Measurements from ENCODE around the gene RRP7A. TPM values are rescaled to one million over a fixed set of nuclear protein-coding genes. Genes with fewer than 3 reads are reported as not detected.
"Not testable (repeated sequence)": the region's sequence is repeated elsewhere in the genome, so short reads cannot be mapped to it uniquely, and the experiment has no call there.

Gene RRP7A
- total and polyA plus RNA-seq, 8 donors: 7.4 to 21.5 (median 17.5) TPM

- WGBS, 2 donors: 35 to 38% methylated on average over 8 of the region's 8 CpGs
- Histone ChIP-seq H3K9me3 (no peaks in the 10 kb centered on the region), H3K36me3 (no peaks in the 10 kb centered on the region), H3K27me3 (no peaks in the 10 kb centered on the region), H3K4me3 (no peak overlapping the region), H3K27ac (no peak overlapping the region), H3K4me1 (peaks cover 0 to 6% (median 0%) of the 10 kb centered on the region in 3 donors)
- ATAC-seq (peak in 3 of 4 donors; percentile 14 to 57 (median 37)), DNase-seq (no peak), FAIRE-seq (no peak)
- TF ChIP-seq CTCF (IDR thresholded peaks at IDR 0.05): no peak
- intact Hi-C loops (cut with DNase I): no loop called here
Measured at GRCh38 chr22:42562279-42562678, 42.7 kb upstream of the RRP7A start.

GRCh38 chr22:42561856-42562255 lies 42.3 kb upstream of the RRP7A start:
- peaks cover 0 to 6% (median 0%) of the 10 kb centered on the region in 3 donors for H3K4me1 ChIP-seq
- no peak for DNase-seq
- no peaks in the 10 kb centered on the region for H3K27me3 ChIP-seq
- intact Hi-C loops (cut with DNase I): no loop called here
- TF ChIP-seq CTCF (IDR thresholded peaks at IDR 0.05): no peak
- H3K9me3 ChIP-seq: no peaks in the 10 kb centered on the region
- H3K27ac ChIP-seq: no peak overlapping the region
- H3K36me3 ChIP-seq: no peaks in the 10 kb centered on the region
- no peak overlapping the region for H3K4me3 ChIP-seq
- 65 to 67% methylated on average over 5 of the region's 5 CpGs for WGBS, 2 donors
- no peak for ATAC-seq
- FAIRE-seq: no peak

- Histone ChIP-seq H3K36me3 (no peaks in the 10 kb centered on the region), H3K27ac (no peak overlapping the region), H3K4me1 (peaks cover 0 to 6% (median 0%) of the 10 kb centered on the region in 3 donors), H3K9me3 (no peaks in the 10 kb centered on the region), H3K27me3 (no peaks in the 10 kb centered on the region), H3K4me3 (no peak overlapping the region)
- 77 to 79% methylated on average over 7 of the region's 7 CpGs for WGBS, 2 donors
- peak in 2 of 4 donors; percentile 16 to 26 for TF ChIP-seq CTCF (IDR thresholded peaks at IDR 0.05)
- intact Hi-C loops (cut with DNase I): no loop called here
- no peak for FAIRE-seq
- DNase-seq: no peak
- ATAC-seq: peak in 3 of 4 donors; percentile 26 to 38 (median 28)
Measured at GRCh38 chr22:42560781-42561180, 41.2 kb upstream of the RRP7A start.

GRCh38 chr22:42560381-42560780 lies 40.8 kb upstream of the RRP7A start:
- 80 to 89% methylated on average over 8 of the region's 8 CpGs for WGBS, 2 donors
- no peak for ATAC-seq
- no peak for TF ChIP-seq CTCF (IDR thresholded peaks at IDR 0.05)
- no peak overlapping the region for H3K4me3 ChIP-seq
- DNase-seq: no peak
- no peak overlapping the region for H3K27ac ChIP-seq
- peaks cover 0 to 6% (median 0%) of the 10 kb centered on the region in 3 donors for H3K4me1 ChIP-seq
- intact Hi-C loops (cut with DNase I): no loop called here
- no peaks in the 10 kb centered on the region for H3K36me3 ChIP-seq
- no peaks in the 10 kb centered on the region for H3K9me3 ChIP-seq
- H3K27me3 ChIP-seq: no peaks in the 10 kb centered on the region
- FAIRE-seq: no peak

- Histone ChIP-seq H3K36me3 (no peaks in the 10 kb centered on the region), H3K4me1 (peaks cover 0 to 3% (median 0%) of the 10 kb centered on the region in 3 donors), H3K9me3 (no peaks in the 10 kb centered on the region), H3K27me3 (no peaks in the 10 kb centered on the region), H3K4me3 (peak within 1 kb of the TSS; percentile 20 to 54 (median 36)), H3K27ac (no peak within 1 kb of the TSS)
- FAIRE-seq: no peak
- ATAC-seq: peak; percentile 87 to 99 (median 96)
- intact Hi-C loops (cut with DNase I): no loop called here
- WGBS, 2 donors: 2 to 4% methylated on average over 29 to 75 of the region's 75 CpGs
- TF ChIP-seq CTCF (IDR thresholded peaks at IDR 0.05): no peak
- DNase-seq: peak; percentile 83 to 92 (median 88)
Measured at GRCh38 chr22:42553475-42554361, 34.1 kb upstream of the RRP7A start, which contains the start of gene SERHL2. Gene SERHL2, plus strand, starts transcription at chr22:42553956. Its CDS starts 65 bp downstream, at chr22:42554021.

GRCh38 chr22:42552294-42552647 lies 32.7 kb upstream of the RRP7A start:
- H3K9me3 ChIP-seq; ATAC-seq; H3K4me3 ChIP-seq; H3K27me3 ChIP-seq; H3K4me1 ChIP-seq; DNase-seq; H3K36me3 ChIP-seq; H3K27ac ChIP-seq; intact Hi-C loops (cut with DNase I); FAIRE-seq: not testable (repeated sequence)
- WGBS, 2 donors: 86 to 97% methylated on average over 6 of the region's 6 CpGs
